PC-9 (cell line): ENCODE data around the gene PDE11A.
"Not testable (repeated sequence)": the region's sequence is repeated elsewhere in the genome, so short reads cannot be mapped to it uniquely, and the experiment has no call there.

Source experiments
- CTCF ChIP-seq: fragments of 200-600 bp; sonication (generic); conservative IDR thresholded peaks from 2 replicates; pipeline ENCODE4 v1.6.1; 2017; ENCODE audit warnings: mixed run types, antibody characterized with exemption, mild to moderate bottlenecking, moderate library complexity
- EZH2 ChIP-seq: fragments of 200-600 bp; sonication (generic); IDR thresholded peaks from 2 replicates; pipeline ENCODE4 v1.8.0; 2017; ENCODE audit warnings: antibody characterized with exemption, low read depth

DNA sequence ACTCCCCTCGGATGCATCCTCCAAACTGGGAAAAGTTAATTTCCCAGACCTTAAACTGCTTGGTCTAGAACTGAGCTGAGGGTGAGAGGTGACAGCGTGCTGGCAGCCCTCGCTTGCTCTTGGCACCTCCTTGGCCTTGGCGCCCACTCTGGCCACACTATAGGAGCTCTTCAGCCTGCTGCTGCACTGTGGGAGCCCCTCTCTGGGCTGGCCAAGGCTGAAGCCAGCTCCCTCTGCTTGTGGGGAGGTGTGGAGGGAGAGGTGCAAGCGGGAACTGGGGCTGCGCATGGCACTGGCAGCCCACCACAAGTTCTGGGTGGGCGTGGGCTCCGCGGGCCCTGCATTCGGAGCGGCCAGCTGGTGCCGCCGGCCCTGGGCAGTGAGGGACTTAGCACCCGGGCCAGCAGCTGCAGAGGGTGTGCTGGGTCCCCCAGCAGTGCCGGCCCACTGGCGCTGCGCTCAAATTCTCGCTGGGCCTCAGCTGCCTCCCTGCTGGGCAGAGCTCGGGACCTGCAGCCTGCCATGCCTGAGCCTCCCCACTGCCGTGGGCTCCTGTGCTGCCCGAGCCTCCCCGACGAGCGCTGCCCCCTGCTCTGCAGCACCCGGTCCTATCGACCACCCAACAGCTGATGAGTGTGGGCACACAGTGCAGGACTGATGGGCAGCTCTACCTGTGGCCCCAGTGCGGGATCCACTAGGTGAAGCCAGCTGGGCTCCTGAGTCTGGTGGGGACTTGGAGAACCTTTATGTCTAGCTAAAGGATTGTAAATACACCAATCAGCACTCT lies 237.0 kb downstream of the PDE11A start:
- TF ChIP-seq CTCF, EZH2: not testable (repeated sequence)
